Activated CD8-positive, alpha-beta T cell treated with anti-CD3 and anti-CD28 coated beads, Interleukin-2, amount 10 ng/mL, durations not matched to agents 7 days and 5 days (primary cell): ENCODE measurements around the gene OR1N1. TPM values are rescaled to one million over a fixed set of nuclear protein-coding genes. Genes with fewer than 3 reads are reported as not detected.

Source experiments
- ATAC-seq: fragments of 150-1000 bp; cut with Tn5 transposase; one replicate; pipeline ENCODE4 v1.10.0; 2021; ENCODE audit warnings: moderate library complexity
- CTCF ChIA-PET: fragments of 350-600 bp; sonication (Branson Sonifier 250); formaldehyde crosslinking; loops from one replicate; lab custom pipeline; 2021; ENCODE audit warnings: antibody characterized with exemption; lab: Charles Lee
- POLR2A ChIA-PET: fragments of 350-600 bp; sonication (Branson Sonifier 250); formaldehyde crosslinking; loops from one replicate; lab custom pipeline; 2021; ENCODE audit warnings: antibody characterized with exemption; lab: Charles Lee
- DNase-seq: peaks from one replicate; pipeline ENCODE4 v3.0.0-alpha.2; 2020
- H3K27ac Mint-ChIP-seq: one replicate; pipeline ENCODE4 v1.8.0; 2021; ENCODE audit warnings: mild to moderate bottlenecking, mixed read lengths
- H3K27me3 Mint-ChIP-seq: one replicate; pipeline ENCODE4 v1.8.0; 2021; ENCODE audit warnings: low read depth, mixed read lengths
- H3K36me3 Mint-ChIP-seq: one replicate; pipeline ENCODE4 v1.8.0; 2021; ENCODE audit warnings: low read depth, mixed read lengths
- H3K4me1 Mint-ChIP-seq: one replicate; pipeline ENCODE4 v1.8.0; 2021; ENCODE audit warnings: low read depth, mixed read lengths
- H3K4me3 Mint-ChIP-seq: one replicate; pipeline ENCODE4 v1.8.0; 2021; ENCODE audit warnings: mild to moderate bottlenecking, mixed read lengths
- H3K9me3 Mint-ChIP-seq: one replicate; pipeline ENCODE4 v1.8.0; 2022; ENCODE audit warnings: mixed read lengths; ENCODE audit not compliant: insufficient read depth
- total RNA-seq, 2 experiments: library from RNA; stranded (reverse); gene quantifications; one replicate each; pipeline ENCODE4 v1.2.3, GENCODE V29; 2021

The OR1N1 gene
- total RNA-seq, 2 experiments from 2014 or later: not detected

DNA sequence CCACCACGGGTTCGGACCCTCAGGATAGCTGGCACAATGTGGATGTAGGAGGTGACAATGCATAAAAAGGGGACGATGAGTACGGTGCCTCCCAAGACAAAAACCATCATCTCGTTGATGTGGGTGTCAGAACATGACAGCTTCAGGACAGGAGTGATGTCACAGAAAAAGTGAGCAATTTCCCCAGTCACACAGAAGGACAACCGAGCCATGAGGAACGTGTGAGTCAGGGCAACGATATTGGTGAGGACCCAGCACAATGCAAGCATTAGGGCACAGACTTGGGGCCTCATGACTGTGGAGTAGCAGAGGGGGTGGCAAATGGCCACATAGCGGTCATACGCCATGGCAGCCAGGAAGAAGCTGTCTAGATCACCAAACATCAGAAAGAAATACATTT is 491 bp downstream of the OR1N1 start:
- no peak overlapping the region for H3K4me3 Mint-ChIP-seq
- peaks cover 13% of the 10 kb centered on the region for H3K27me3 Mint-ChIP-seq
- H3K27ac Mint-ChIP-seq: no peak overlapping the region
- H3K4me1 Mint-ChIP-seq: no peaks in the 10 kb centered on the region
- CTCF ChIA-PET: no interaction called here
- DNase-seq (no peak), ATAC-seq (no peak)
- POLR2A ChIA-PET: no interaction called here
- H3K9me3 Mint-ChIP-seq: no peaks in the 10 kb centered on the region
- H3K36me3 Mint-ChIP-seq: no peaks in the 10 kb centered on the region

DNA sequence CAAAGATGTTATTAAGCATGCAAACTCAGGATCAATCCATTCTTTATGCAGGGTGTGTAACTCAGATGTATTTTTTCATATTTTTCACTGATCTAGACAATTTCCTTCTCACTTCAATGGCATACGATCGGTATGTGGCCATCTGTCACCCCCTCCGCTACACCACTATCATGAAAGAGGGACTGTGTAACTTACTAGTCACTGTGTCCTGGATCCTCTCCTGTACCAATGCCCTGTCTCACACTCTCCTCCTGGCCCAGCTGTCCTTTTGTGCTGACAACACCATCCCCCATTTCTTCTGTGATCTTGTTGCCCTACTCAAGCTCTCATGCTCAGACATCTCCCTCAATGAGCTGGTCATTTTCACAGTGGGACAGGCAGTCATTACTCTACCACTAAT is 7.7 kb downstream of the OR1N1 start:
- ChIA-PET CTCF (no interaction called here), POLR2A (no interaction called here)
- H3K36me3 Mint-ChIP-seq: no peaks in the 10 kb centered on the region
- peaks cover 15% of the 10 kb centered on the region for H3K27me3 Mint-ChIP-seq
- ATAC-seq: no peak
- H3K27ac Mint-ChIP-seq: no peak overlapping the region
- no peaks in the 10 kb centered on the region for H3K9me3 Mint-ChIP-seq
- H3K4me1 Mint-ChIP-seq: no peaks in the 10 kb centered on the region
- no peak for DNase-seq
- H3K4me3 Mint-ChIP-seq: no peak overlapping the region

- H3K36me3 Mint-ChIP-seq: no peaks in the 10 kb centered on the region
- no peak within 1 kb of the TSS for H3K4me3 Mint-ChIP-seq
- ChIA-PET CTCF (interaction anchor here (1.2 kb wide), 1 partner anchor 20 kb away, joined by 3 read pairs; no protein-coding TSS in a partner anchor), POLR2A (no interaction called here)
- no peaks in the 10 kb centered on the region for H3K9me3 Mint-ChIP-seq
- DNase-seq: no peak
- ATAC-seq: no peak
- H3K27ac Mint-ChIP-seq: no peak within 1 kb of the TSS
- no peaks in the 10 kb centered on the region for H3K4me1 Mint-ChIP-seq
- peaks cover 19% of the 10 kb centered on the region for H3K27me3 Mint-ChIP-seq
Measured at GRCh38 chr9:122518841-122519240, 8.3 kb downstream of the OR1N1 start, which contains the start of gene OR1J4. OR1J4 (plus strand) TSS chr9:122519141; CDS start chr9:122519141, 0 bp downstream.

DNA sequence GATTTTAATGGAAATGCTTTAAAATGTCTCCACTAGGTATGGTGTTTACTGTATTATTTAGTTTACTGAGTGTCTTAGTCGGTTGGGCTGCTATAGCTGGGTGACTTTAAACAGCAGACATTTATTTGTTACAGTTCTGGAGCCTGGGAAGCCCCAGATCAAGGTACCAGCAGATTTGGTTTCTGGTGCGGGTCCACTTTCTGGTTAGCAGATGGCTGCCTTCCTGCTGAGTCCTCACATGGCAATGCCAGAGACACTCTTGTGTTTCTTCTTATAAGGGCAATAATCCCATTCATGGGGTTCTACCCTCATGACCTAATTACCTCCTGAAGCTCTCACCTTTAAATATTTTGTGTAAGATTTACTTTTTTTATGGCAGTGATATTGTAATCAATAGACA is 8.9 kb downstream of the OR1N1 start:
- CTCF ChIA-PET: interaction anchor here (1.2 kb wide), 1 partner anchor 20 kb away, joined by 3 read pairs; no protein-coding TSS in a partner anchor
- no peak for ATAC-seq
- no peak overlapping the region for H3K4me3 Mint-ChIP-seq
- POLR2A ChIA-PET: no interaction called here
- H3K27ac Mint-ChIP-seq: no peak overlapping the region
- no peak for DNase-seq
- no peaks in the 10 kb centered on the region for H3K4me1 Mint-ChIP-seq
- H3K27me3 Mint-ChIP-seq: peaks cover 20% of the 10 kb centered on the region
- no peaks in the 10 kb centered on the region for H3K36me3 Mint-ChIP-seq
- no peaks in the 10 kb centered on the region for H3K9me3 Mint-ChIP-seq

DNA sequence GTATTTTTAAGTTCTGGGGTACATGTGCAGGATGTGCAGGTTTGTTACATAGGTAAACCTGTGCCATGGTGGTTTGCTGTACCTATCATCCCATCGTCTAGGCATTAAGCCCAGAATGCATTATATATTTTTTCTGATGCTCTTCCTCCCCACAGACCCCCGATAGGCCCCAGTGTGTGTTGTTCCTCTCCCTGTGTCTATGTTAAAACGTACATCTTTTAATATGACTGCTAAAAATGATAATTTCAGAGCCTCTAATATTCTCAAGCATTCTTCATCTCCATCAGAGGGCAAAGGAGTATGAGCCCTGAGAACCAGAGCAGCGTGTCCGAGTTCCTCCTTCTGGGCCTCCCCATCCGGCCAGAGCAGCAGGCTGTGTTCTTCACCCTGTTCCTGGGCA is 16.6 kb downstream of the OR1N1 start, which contains the start of gene OR1J2:
OR1J2 (plus strand) TSS at position 301 of the 400 bp plus-strand sequence; CDS start at position 301, 0 bp downstream.
- no peak within 1 kb of the TSS for H3K27ac Mint-ChIP-seq

DNA sequence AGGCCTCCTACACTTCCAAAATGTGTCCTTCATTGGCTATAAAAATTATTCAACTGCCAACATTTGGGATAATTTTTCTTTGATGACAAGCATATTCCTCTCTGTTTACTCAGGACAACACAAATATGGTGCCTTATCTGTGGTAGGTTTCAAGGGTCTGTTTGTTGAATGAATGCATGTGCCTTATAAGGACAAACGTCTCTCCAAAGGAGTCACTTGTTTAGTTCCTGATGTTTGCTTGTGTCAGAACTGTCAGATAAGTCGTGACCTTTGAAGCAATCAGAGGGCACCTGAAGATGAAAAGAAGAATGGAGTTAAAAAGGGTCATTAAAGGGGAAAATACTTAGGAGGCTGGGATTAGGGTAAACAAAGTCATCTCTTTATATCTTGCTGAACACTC is 20.1 kb downstream of the OR1N1 start:
- H3K4me1 Mint-ChIP-seq: no peaks in the 10 kb centered on the region
- no peaks in the 10 kb centered on the region for H3K9me3 Mint-ChIP-seq
- peaks cover 36% of the 10 kb centered on the region for H3K27me3 Mint-ChIP-seq
- no peak overlapping the region for H3K27ac Mint-ChIP-seq
- ChIA-PET CTCF (no interaction called here), POLR2A (no interaction called here)
- DNase-seq: no peak
- no peak overlapping the region for H3K4me3 Mint-ChIP-seq
- no peak for ATAC-seq
- H3K36me3 Mint-ChIP-seq: no peaks in the 10 kb centered on the region

More for the DNA sequence above, 16.6 kb downstream of the OR1N1 start, which contains the start of gene OR1J2:
- ATAC-seq (no peak), DNase-seq (no peak)
- ChIA-PET POLR2A (no interaction called here), CTCF (no interaction called here)
- Mint-ChIP-seq H3K4me3 (no peak within 1 kb of the TSS), H3K9me3 (no peaks in the 10 kb centered on the region), H3K27me3 (peaks cover 44% of the 10 kb centered on the region), H3K36me3 (no peaks in the 10 kb centered on the region), H3K4me1 (no peaks in the 10 kb centered on the region)

- Mint-ChIP-seq H3K36me3 (no peaks in the 10 kb centered on the region), H3K27me3 (peaks cover 30% of the 10 kb centered on the region), H3K9me3 (no peaks in the 10 kb centered on the region), H3K4me3 (no peak overlapping the region), H3K27ac (no peak overlapping the region), H3K4me1 (no peaks in the 10 kb centered on the region)
- ATAC-seq (peak; percentile 51), DNase-seq (peak; percentile 47)
- POLR2A ChIA-PET: no interaction called here
- CTCF ChIA-PET: interaction anchor here (0.6 to 2.0 kb wide), 37 partner anchors 9 to 850 kb away, joined by 3 to 48 read pairs (median 4); no protein-coding TSS in a partner anchor
Measured at GRCh38 chr9:122498883-122499288, 28.2 kb downstream of the OR1N1 start.

- CTCF ChIA-PET: interaction anchor here (1.4 kb wide), 1 partner anchor 20 kb away, joined by 7 read pairs; no protein-coding TSS in a partner anchor
- H3K27me3 Mint-ChIP-seq: peaks cover 29% of the 10 kb centered on the region
Measured at GRCh38 chr9:122479062-122479461, 48.0 kb downstream of the OR1N1 start.

DNA sequence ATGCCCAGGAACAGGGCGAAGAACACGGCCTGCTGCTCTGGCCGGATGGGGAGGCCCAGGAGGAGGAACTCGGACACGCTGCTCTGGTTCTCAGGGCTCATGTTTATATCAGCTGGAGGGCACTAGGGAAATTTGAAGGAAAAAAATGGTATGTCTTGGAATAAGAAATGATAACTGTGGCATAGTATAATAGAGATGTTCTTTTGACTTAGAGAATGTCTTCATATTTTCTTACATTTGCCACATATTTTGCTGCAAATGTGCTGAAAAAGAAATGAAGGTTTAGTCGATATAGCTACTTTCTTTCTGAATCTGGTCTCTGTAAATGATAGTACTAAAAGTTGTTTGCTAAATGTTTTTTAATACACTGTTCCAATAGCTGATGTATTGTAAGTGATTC is 49.3 kb downstream of the OR1N1 start, which contains the start of gene OR1J1:
OR1J1 (minus strand) TSS at position 101 of the 400 bp plus-strand sequence; CDS start at position 101, 0 bp downstream.
- Mint-ChIP-seq H3K4me1 (no peaks in the 10 kb centered on the region), H3K4me3 (no peak within 1 kb of the TSS), H3K27me3 (peaks cover 29% of the 10 kb centered on the region), H3K27ac (no peak within 1 kb of the TSS), H3K9me3 (no peaks in the 10 kb centered on the region), H3K36me3 (no peaks in the 10 kb centered on the region)
- POLR2A ChIA-PET: no interaction called here
- ATAC-seq: no peak
- CTCF ChIA-PET: no interaction called here
- no peak for DNase-seq

More at GRCh38 chr9:122479062-122479461, 48.0 kb downstream of the OR1N1 start:
- DNase-seq (no peak), ATAC-seq (no peak)
- H3K27ac Mint-ChIP-seq: no peak overlapping the region
- H3K4me3 Mint-ChIP-seq: no peak overlapping the region
- H3K4me1 Mint-ChIP-seq: no peaks in the 10 kb centered on the region
- H3K9me3 Mint-ChIP-seq: no peaks in the 10 kb centered on the region
- no peaks in the 10 kb centered on the region for H3K36me3 Mint-ChIP-seq
- POLR2A ChIA-PET: no interaction called here

DNA sequence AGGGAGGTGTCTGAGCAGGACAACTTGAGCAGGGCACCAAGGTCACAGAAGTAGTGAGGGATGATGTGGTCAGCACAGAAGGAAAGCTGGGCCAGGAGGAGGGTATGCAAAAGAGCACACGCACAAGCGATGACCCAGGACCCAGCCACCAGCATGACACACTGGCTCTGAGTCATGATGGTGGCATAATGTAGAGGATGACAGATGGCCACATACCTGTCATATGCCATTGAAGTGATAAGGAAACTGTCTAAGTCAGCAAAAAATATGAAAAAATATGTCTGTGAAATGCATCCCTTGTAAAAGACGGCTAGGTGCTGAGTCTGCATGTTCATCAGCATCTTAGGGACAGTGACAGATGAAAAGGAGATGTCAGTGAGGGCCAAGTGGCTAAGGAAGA is 49.7 kb downstream of the OR1N1 start:
- ChIA-PET POLR2A (no interaction called here), CTCF (no interaction called here)
- Mint-ChIP-seq H3K27me3 (peaks cover 26% of the 10 kb centered on the region), H3K4me1 (no peaks in the 10 kb centered on the region), H3K36me3 (no peaks in the 10 kb centered on the region), H3K27ac (no peak overlapping the region), H3K4me3 (no peak overlapping the region), H3K9me3 (no peaks in the 10 kb centered on the region)
- DNase-seq (no peak), ATAC-seq (no peak)
